ENCODE results near the gene KLF1. TPM values are rescaled to one million over a fixed set of nuclear protein-coding genes. Genes with fewer than 3 reads are reported as not detected.

Gene KLF1
- polyA plus RNA-seq, 1 of the 3 experiments (the other 2 are of a cell fraction), result not detected

- TF ChIP-seq PBX3 (IDR thresholded peaks at IDR 0.05) (no peak), IRF3 (IDR thresholded peaks at IDR 0.05; ENCODE audit: low read depth, low read length) (no peak), CHD2 (IDR thresholded peaks at IDR 0.05; ENCODE audit: low read length, partially characterized antibody) (no peak)
Observed at GRCh38 chr19:12864721-12865715, 22.0 kb downstream of the KLF1 start (continued).

DNA sequence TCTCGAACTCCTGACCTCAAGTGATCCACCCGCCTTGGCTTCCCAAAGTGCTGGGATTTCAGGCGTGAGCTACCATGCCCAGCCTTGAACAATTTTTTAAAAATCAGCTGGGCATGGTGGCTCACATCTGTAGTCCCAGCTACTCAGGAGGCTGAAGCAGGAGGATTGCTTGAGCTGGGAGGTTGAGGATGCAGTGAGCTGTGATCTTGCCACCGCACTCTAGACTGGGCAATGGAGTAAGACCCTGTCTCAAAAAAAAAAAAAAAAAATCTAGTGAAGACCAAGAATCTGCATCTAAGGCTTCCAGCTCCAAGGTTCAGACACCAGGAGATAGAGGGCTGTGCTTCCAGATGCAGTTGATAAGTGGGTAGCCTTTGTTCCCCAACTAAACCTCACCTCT, 22.9 kb downstream of the KLF1 start:
- Histone ChIP-seq H3K9me2 (no peaks in the 10 kb centered on the region), H3K4me1 (ENCODE audit: control insufficient read depth in 1 of 2, insufficient read depth in 2 of 2, low read depth in 1 of 2, low read length in 1 of 2) (no peaks in the 10 kb centered on the region), H3K4me3 (ENCODE audit: low read depth in 2 of 2, low read length in 1 of 2) (no peak overlapping the region), H4K20me1 (ENCODE audit: insufficient read depth) (no peaks in the 10 kb centered on the region), H3F3A (replicated peaks; ENCODE audit: insufficient read depth) (peaks cover 4% of the 10 kb centered on the region), H3K36me3 (replicated peaks in 1 of 2; ENCODE audit: control insufficient read depth in 1 of 2, insufficient read depth in 2 of 2, low read length in 1 of 2) (no peaks in the 10 kb centered on the region), H3K27me3 (ENCODE audit: insufficient read depth) (no peaks in the 10 kb centered on the region), H2AFZ (ENCODE audit: low read depth) (no peak overlapping the region), H3K9me3 (no peaks in the 10 kb centered on the region), H3K9ac (no peak overlapping the region), H3K4me2 (no peak overlapping the region), H3K79me2 (ENCODE audit: insufficient read depth) (no peaks in the 10 kb centered on the region), H3K27ac (ENCODE audit: low read depth in 2 of 2, low read length in 1 of 2) (no peak overlapping the region)
- DNase-seq, result no peak
- CTCF ChIA-PET, result interaction anchor here (1.3 to 7.9 kb wide), 3 partner anchors 9 to 104 kb away, joined by 3 to 69 read pairs (median 6); no protein-coding TSS in a partner anchor
- POLR2A ChIA-PET, result no interaction called here
- TF ChIP-seq ELF1 (IDR thresholded peaks at IDR 0.05) (no peak), FOXM1 (IDR thresholded peaks at IDR 0.05; ENCODE audit: low read depth) (no peak), RXRA (IDR thresholded peaks at IDR 0.05; ENCODE audit: borderline replicate concordance, low read depth) (no peak), MXI1 (IDR thresholded peaks at IDR 0.05; ENCODE audit: low read depth, low read length) (no peak), FOSL2 (IDR thresholded peaks at IDR 0.05; ENCODE audit: borderline replicate concordance, low read depth) (no peak), JUND (IDR thresholded peaks at IDR 0.05) (no peak), GABPA (IDR thresholded peaks at IDR 0.05; ENCODE audit: low read depth) (no peak), CHD2 (IDR thresholded peaks at IDR 0.05; ENCODE audit: low read length, partially characterized antibody) (no peak), TCF12 (IDR thresholded peaks at IDR 0.05) (no peak)
- WGBS (ENCODE audit: low lambda C conversion rate), result 87% methylated on average over 4 of the region's 4 CpGs

DNA sequence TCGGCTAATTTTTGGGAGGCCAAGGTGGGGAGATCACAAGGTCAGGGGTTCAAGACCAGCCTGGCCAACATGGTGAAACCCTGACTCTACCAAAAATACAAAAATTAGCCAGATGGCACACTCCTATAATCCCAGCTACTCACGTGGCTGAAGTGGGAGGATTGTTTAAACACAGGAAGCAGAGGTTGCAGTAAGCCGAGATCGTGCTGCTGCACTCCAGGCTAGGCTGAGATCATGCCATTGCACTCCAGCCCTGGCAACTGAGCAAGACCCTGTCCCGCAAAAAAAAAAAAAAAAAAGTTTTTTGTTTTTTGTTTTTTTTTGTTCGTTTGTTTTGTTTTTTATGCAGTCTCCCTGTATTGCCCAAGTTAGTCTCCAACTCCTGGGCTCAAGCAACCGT, 27.5 kb downstream of the KLF1 start:
- no peaks in the 10 kb centered on the region for H3K9me2 ChIP-seq
- H3K36me3 ChIP-seq (replicated peaks in 1 of 2; ENCODE audit: control insufficient read depth in 1 of 2, insufficient read depth in 2 of 2, low read length in 1 of 2), result no peaks in the 10 kb centered on the region
- POLR2A ChIA-PET, result no interaction called here
- H3F3A ChIP-seq (replicated peaks; ENCODE audit: insufficient read depth), result peaks cover 10% of the 10 kb centered on the region
- no peaks in the 10 kb centered on the region for H3K4me1 ChIP-seq (ENCODE audit: control insufficient read depth in 1 of 2, insufficient read depth in 2 of 2, low read depth in 1 of 2, low read length in 1 of 2)
- H3K9me3 ChIP-seq, result no peaks in the 10 kb centered on the region
- no peak overlapping the region for H3K4me3 ChIP-seq (ENCODE audit: low read depth in 2 of 2, low read length in 1 of 2)
- H3K79me2 ChIP-seq (ENCODE audit: insufficient read depth), result no peaks in the 10 kb centered on the region
- no peaks in the 10 kb centered on the region for H4K20me1 ChIP-seq (ENCODE audit: insufficient read depth)
- DNase-seq, result no peak
- no peaks in the 10 kb centered on the region for H3K27me3 ChIP-seq (ENCODE audit: insufficient read depth)
- no peak overlapping the region for H3K27ac ChIP-seq (ENCODE audit: low read depth in 2 of 2, low read length in 1 of 2)
- no peak overlapping the region for H3K9ac ChIP-seq
- WGBS (ENCODE audit: low lambda C conversion rate), result 87% methylated on average over 6 of the region's 7 CpGs
- H3K4me2 ChIP-seq, result no peak overlapping the region
- H2AFZ ChIP-seq (ENCODE audit: low read depth), result no peak overlapping the region
- CTCF ChIA-PET, result interaction anchor here (0.6 to 7.9 kb wide), 3 partner anchors 11 to 226 kb away, joined by 3 to 69 read pairs (median 3); no protein-coding TSS in a partner anchor
- TF ChIP-seq RCOR1 (IDR thresholded peaks at IDR 0.05; ENCODE audit: low read length) (no peak), SMC3 (IDR thresholded peaks at IDR 0.05; ENCODE audit: low read depth, low read length) (no peak), GABPA (IDR thresholded peaks at IDR 0.05; ENCODE audit: low read depth) (no peak), FOXJ3 (CRISPR knock-in tag; IDR thresholded peaks at IDR 0.05) (no peak), TEAD4 (IDR thresholded peaks at IDR 0.05; ENCODE audit: borderline replicate concordance, insufficient read depth) (no peak), FOSL2 (IDR thresholded peaks at IDR 0.05; ENCODE audit: borderline replicate concordance, low read depth) (no peak), JUND (IDR thresholded peaks at IDR 0.05) (no peak), CTCF (IDR thresholded peaks at IDR 0.05) (no peak), TCF12 (IDR thresholded peaks at IDR 0.05) (no peak), EZH2phosphoT487 (IDR thresholded peaks at IDR 0.05; ENCODE audit: borderline replicate concordance, low read depth) (no peak), RAD21 (IDR thresholded peaks at IDR 0.05; ENCODE audit: low read length) (no peak)
- TF ChIP-seq, protein P1, sequence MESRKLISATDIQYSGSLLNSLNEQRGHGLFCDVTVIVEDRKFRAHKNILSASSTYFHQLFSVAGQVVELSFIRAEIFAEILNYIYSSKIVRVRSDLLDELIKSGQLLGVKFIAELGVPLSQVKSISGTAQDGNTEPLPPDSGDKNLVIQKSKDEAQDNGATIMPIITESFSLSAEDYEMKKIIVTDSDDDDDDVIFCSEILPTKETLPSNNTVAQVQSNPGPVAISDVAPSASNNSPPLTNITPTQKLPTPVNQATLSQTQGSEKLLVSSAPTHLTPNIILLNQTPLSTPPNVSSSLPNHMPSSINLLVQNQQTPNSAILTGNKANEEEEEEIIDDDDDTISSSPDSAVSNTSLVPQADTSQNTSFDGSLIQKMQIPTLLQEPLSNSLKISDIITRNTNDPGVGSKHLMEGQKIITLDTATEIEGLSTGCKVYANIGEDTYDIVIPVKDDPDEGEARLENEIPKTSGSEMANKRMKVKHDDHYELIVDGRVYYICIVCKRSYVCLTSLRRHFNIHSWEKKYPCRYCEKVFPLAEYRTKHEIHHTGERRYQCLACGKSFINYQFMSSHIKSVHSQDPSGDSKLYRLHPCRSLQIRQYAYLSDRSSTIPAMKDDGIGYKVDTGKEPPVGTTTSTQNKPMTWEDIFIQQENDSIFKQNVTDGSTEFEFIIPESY (IDR thresholded peaks at IDR 0.05; ENCODE audit: borderline replicate concordance, low read depth), result no peak

Measured in SK-N-SH (cell line).